Measurements from ENCODE around the gene CTR9. TPM values are rescaled to one million over a fixed set of nuclear protein-coding genes. Genes with fewer than 3 reads are reported as not detected.

The CTR9 gene
- total RNA-seq, 1 experiment from 2014 or later = 34.0 TPM

- H3K9me3 Mint-ChIP-seq (ENCODE audit: low read depth, unreplicated experiment) = no peaks in the 10 kb centered on the region
- no peaks in the 10 kb centered on the region for H3K27me3 Mint-ChIP-seq (ENCODE audit: unreplicated experiment)
- no peak for TF ChIP-seq CTCF (IDR thresholded peaks at IDR 0.05; ENCODE audit: unreplicated experiment)
- no TSS peak for BruUV-seq (replicated peaks)
- H3K4me3 Mint-ChIP-seq (ENCODE audit: low read depth, unreplicated experiment) = peak overlapping the region; percentile 94
- intact Hi-C loops (cut with micrococcal nuclease; ENCODE audit: unreplicated experiment) = no loop called here
- H3K27ac Mint-ChIP-seq (ENCODE audit: unreplicated experiment) = peak overlapping the region; percentile 87
- peaks cover 26% of the 10 kb centered on the region for H3K36me3 Mint-ChIP-seq (ENCODE audit: insufficient read depth, unreplicated experiment)
- no peak for DNase-seq
- H3K4me1 Mint-ChIP-seq (ENCODE audit: low read depth, unreplicated experiment) = peaks cover 19% of the 10 kb centered on the region
- CTCF ChIA-PET = interaction anchor here (1.1 to 1.4 kb wide), 3 partner anchors 19 to 259 kb away, joined by 3 to 5 read pairs (median 3); partner anchors contain the start of gene EIF4G2
These were observed 515 bp downstream of the CTR9 start for GRCh38 chr11:10751581-10751940.

- peaks cover 30% of the 10 kb centered on the region for H3K36me3 Mint-ChIP-seq (ENCODE audit: insufficient read depth, unreplicated experiment)
- H3K4me3 Mint-ChIP-seq (ENCODE audit: low read depth, unreplicated experiment) = peak overlapping the region; percentile 94
- H3K27me3 Mint-ChIP-seq (ENCODE audit: unreplicated experiment) = no peaks in the 10 kb centered on the region
- CTCF ChIA-PET = interaction anchor here (1.4 kb wide), 1 partner anchor 258 kb away, joined by 3 read pairs; no protein-coding TSS in a partner anchor
- intact Hi-C loops (cut with micrococcal nuclease; ENCODE audit: unreplicated experiment) = no loop called here
- peak overlapping the region; percentile 87 for H3K27ac Mint-ChIP-seq (ENCODE audit: unreplicated experiment)
- BruUV-seq (replicated peaks) = TSS peak; percentile 31
- peaks cover 19% of the 10 kb centered on the region for H3K4me1 Mint-ChIP-seq (ENCODE audit: low read depth, unreplicated experiment)
- TF ChIP-seq CTCF (IDR thresholded peaks at IDR 0.05; ENCODE audit: unreplicated experiment) = no peak
- no peaks in the 10 kb centered on the region for H3K9me3 Mint-ChIP-seq (ENCODE audit: low read depth, unreplicated experiment)
- no peak for DNase-seq
These were observed 1.0 kb downstream of the CTR9 start for GRCh38 chr11:10752061-10752460.

- DNase-seq = no peak
- CTCF ChIA-PET = no interaction called here
- Mint-ChIP-seq H3K4me3 (ENCODE audit: low read depth, unreplicated experiment) (peak overlapping the region; percentile 94), H3K27me3 (ENCODE audit: unreplicated experiment) (no peaks in the 10 kb centered on the region), H3K9me3 (ENCODE audit: low read depth, unreplicated experiment) (no peaks in the 10 kb centered on the region), H3K27ac (ENCODE audit: unreplicated experiment) (no peak overlapping the region), H3K4me1 (ENCODE audit: low read depth, unreplicated experiment) (peaks cover 19% of the 10 kb centered on the region), H3K36me3 (ENCODE audit: insufficient read depth, unreplicated experiment) (peaks cover 34% of the 10 kb centered on the region)
- TF ChIP-seq CTCF (IDR thresholded peaks at IDR 0.05; ENCODE audit: unreplicated experiment) = no peak
- intact Hi-C loops (cut with micrococcal nuclease; ENCODE audit: unreplicated experiment) = no loop called here
- no TSS peak for BruUV-seq (replicated peaks)
These were observed 1.4 kb downstream of the CTR9 start for GRCh38 chr11:10752486-10752885.

- peaks cover 14% of the 10 kb centered on the region for H3K36me3 Mint-ChIP-seq (ENCODE audit: insufficient read depth, unreplicated experiment)
- H3K4me3 Mint-ChIP-seq (ENCODE audit: low read depth, unreplicated experiment) = no peak overlapping the region
- intact Hi-C loops (cut with micrococcal nuclease; ENCODE audit: unreplicated experiment) = no loop called here
- H3K27me3 Mint-ChIP-seq (ENCODE audit: unreplicated experiment) = no peaks in the 10 kb centered on the region
- no peak for DNase-seq
- no peaks in the 10 kb centered on the region for H3K4me1 Mint-ChIP-seq (ENCODE audit: low read depth, unreplicated experiment)
- no peak for TF ChIP-seq CTCF (IDR thresholded peaks at IDR 0.05; ENCODE audit: unreplicated experiment)
- H3K9me3 Mint-ChIP-seq (ENCODE audit: low read depth, unreplicated experiment) = no peaks in the 10 kb centered on the region
- BruUV-seq (replicated peaks) = no TSS peak
- CTCF ChIA-PET = no interaction called here
- H3K27ac Mint-ChIP-seq (ENCODE audit: unreplicated experiment) = no peak overlapping the region
These were observed 7.9 kb downstream of the CTR9 start for GRCh38 chr11:10758957-10759356.

Measured in Calu3 (cell line).